HCT116 (cell line): Measurements from ENCODE around the gene POU3F1. TPM values are rescaled to one million over a fixed set of nuclear protein-coding genes. Genes with fewer than 3 reads are reported as not detected.

Source experiments
- ATAC-seq: fragments of 200-7000 bp; cut with Tn5 transposase; 2 replicates; pipeline ENCODE4 v1.9.1; 2020; ENCODE audit warnings: mild to moderate bottlenecking, moderate library complexity
- BruUV-seq: library from RNA; stranded (reverse); fragments of 400-500 nt; replicated peaks from 2 replicates; lab custom pipeline; 2021; lab: Mats Ljungman, UMichigan
- CTCF ChIA-PET: fragments of 300-600 bp; sonication (Branson Sonifier 250); formaldehyde crosslinking; loops from one replicate; lab custom pipeline; 2021; ENCODE audit warnings: antibody characterized with exemption; lab: Charles Lee
- POLR2A ChIA-PET: fragments of 300-600, 350-600 bp; sonication (Branson Sonifier 250); formaldehyde crosslinking; loops from one replicate; lab custom pipeline; 2021; ENCODE audit warnings: antibody characterized with exemption; lab: Charles Lee
- RAD21 ChIA-PET, 2 experiments: fragments of 300-600 bp; sonication (Branson Sonifier 250); formaldehyde crosslinking; loops; one replicate each; lab custom pipeline; 2023; ENCODE audit warnings: low total read pairs in 2 of 2; ENCODE audit not compliant: uncharacterized antibody in 2 of 2, unreplicated experiment in 2 of 2, low non-redundant PET in 1 of 2; lab: Charles Lee
- DNase-seq: peaks from one replicate; pipeline ENCODE4 v3.0.0-alpha.2; 2010; ENCODE audit warnings: low read depth, low spot score
- H2AFZ ChIP-seq: fragments of 200-600 bp; shearing (Covaris generic), sonication (generic); 2 replicates; pipeline ENCODE4 v1.6.1; 2017; ENCODE audit warnings: low read depth, mixed run types, mixed read lengths, antibody characterized with exemption, low read length; ENCODE audit not compliant: poor library complexity, severe bottlenecking
- H3K27ac ChIP-seq: 2 replicates; pipeline ENCODE4 v1.5.1; 2012; ENCODE audit warnings: low read depth, low read length
- H3K27me3 ChIP-seq: fragments of 200-600 bp; sonication (generic); 2 replicates; pipeline ENCODE4 v1.6.1; 2016; ENCODE audit warnings: mixed run types, low read length, mixed read lengths; ENCODE audit not compliant: insufficient read depth
- H3K36me3 ChIP-seq, 2 experiments: fragments of 200-500 bp in 1 of 2; fragments of 200-600 bp in 1 of 2; sonication (Bioruptor generic) in 1 of 2; sonication (generic) in 1 of 2; 2 replicates each; pipeline versions ENCODE4 v1.5.1 to v1.6.1; 2014 to 2016; ENCODE audit warnings: low read length in 2 of 2, inconsistent platforms in 1 of 2, mixed read lengths in 1 of 2, mixed run types in 1 of 2; ENCODE audit not compliant: insufficient read depth in 2 of 2, control insufficient read depth in 1 of 2
- H3K4me1 ChIP-seq, 2 experiments: fragments of 200-600 bp in 1 of 2; sonication (generic) in 1 of 2; 2 replicates each; pipeline versions ENCODE4 v1.5.1 to v1.6.1; 2012 to 2017; ENCODE audit warnings: low read length in 2 of 2, inconsistent platforms in 1 of 2, mild to moderate bottlenecking in 1 of 2, mixed read lengths in 1 of 2, mixed run types in 1 of 2, moderate library complexity in 1 of 2; ENCODE audit not compliant: insufficient read depth in 2 of 2, control insufficient read depth in 1 of 2
- H3K4me2 ChIP-seq: fragments of 200-600 bp; sonication (generic); 2 replicates; pipeline ENCODE4 v1.6.1; 2017; ENCODE audit warnings: mixed run types, low read length, mixed read lengths
- H3K4me3 ChIP-seq, 2 experiments: fragments of 200-600 bp in 1 of 2; sonication (generic) in 1 of 2; replicated peaks in 1 of 2; 2 replicates each; pipeline ENCODE4 v1.5.1; 2011 to 2016; ENCODE audit warnings: low read length in 2 of 2, control low read depth in 1 of 2, low read depth in 1 of 2, mild to moderate bottlenecking in 1 of 2, mixed read lengths in 1 of 2, mixed run types in 1 of 2
- H3K79me2 ChIP-seq: fragments of 200-600 bp; sonication (generic); 2 replicates; pipeline ENCODE4 v1.6.1; 2017; ENCODE audit warnings: mild to moderate bottlenecking, mixed run types, low read length, moderate library complexity, mixed read lengths; ENCODE audit not compliant: insufficient read depth
- H3K9ac ChIP-seq: fragments of 200-600 bp; sonication (generic); 2 replicates; pipeline ENCODE4 v1.6.1; 2016; ENCODE audit warnings: low read length, mixed read lengths
- H3K9me2 ChIP-seq: fragments of 200-600 bp; sonication (generic), shearing (Covaris generic); 2 replicates; pipeline ENCODE4 v1.6.1; 2017; ENCODE audit warnings: mixed run types, mild to moderate bottlenecking, moderate library complexity; ENCODE audit not compliant: insufficient read depth
- H3K9me3 ChIP-seq, 2 experiments: fragments of 200-500 bp in 1 of 2; fragments of 200-600 bp in 1 of 2; sonication (Bioruptor generic) in 1 of 2; sonication (generic) in 1 of 2; 2 replicates each; pipeline ENCODE4 v1.6.1; 2014 to 2017; ENCODE audit warnings: low read length in 2 of 2, mixed read lengths in 2 of 2, inconsistent platforms in 1 of 2, low read depth in 1 of 2, mild to moderate bottlenecking in 1 of 2, mixed run types in 1 of 2, moderate library complexity in 1 of 2; ENCODE audit not compliant: control insufficient read depth in 1 of 2, insufficient read depth in 1 of 2
- H4K20me1 ChIP-seq: fragments of 200-600 bp; sonication (generic), shearing (Covaris generic); 2 replicates; pipeline ENCODE4 v1.6.1; 2017; ENCODE audit warnings: mixed run types, mild to moderate bottlenecking, moderate library complexity; ENCODE audit not compliant: insufficient read depth
- CBX3 ChIP-seq: IDR thresholded peaks from 2 replicates; pipeline ENCODE4 v1.6.1; 2012; ENCODE audit warnings: low read depth
- CEBPB ChIP-seq: IDR thresholded peaks from 2 replicates; pipeline ENCODE4 v1.6.1; 2012; ENCODE audit warnings: low read depth
- EZH2 ChIP-seq: fragments of 200-600 bp; sonication (generic); IDR thresholded peaks from 2 replicates; pipeline ENCODE4 v1.6.1; 2017; ENCODE audit warnings: antibody characterized with exemption, mixed run types
- EZH2phosphoT487 ChIP-seq: fragments of 200-600 bp; IDR thresholded peaks from 2 replicates; pipeline ENCODE4 v1.6.1; 2018; ENCODE audit warnings: antibody characterized with exemption, borderline replicate concordance
- FOSL1 ChIP-seq: IDR thresholded peaks from 2 replicates; pipeline ENCODE4 v1.6.1; 2012; ENCODE audit warnings: low read depth
- JUND ChIP-seq: IDR thresholded peaks from 2 replicates; pipeline ENCODE4 v1.6.1; 2012
- POLR2AphosphoS5 ChIP-seq: IDR thresholded peaks from 2 replicates; pipeline ENCODE4 v1.6.1; 2011; ENCODE audit warnings: mild to moderate bottlenecking, low read depth, low read length, moderate library complexity
- RAD21 ChIP-seq: IDR thresholded peaks from 2 replicates; pipeline ENCODE4 v1.6.1; 2012; ENCODE audit warnings: low read depth, mild to moderate bottlenecking
- TCF7L2 ChIP-seq: IDR thresholded peaks from 2 replicates; pipeline ENCODE4 v1.7.0; 2011; ENCODE audit warnings: borderline replicate concordance, inconsistent platforms; ENCODE audit not compliant: insufficient read depth, insufficient read length; ENCODE audit errors: extremely low read depth
- ZBTB33 ChIP-seq: IDR thresholded peaks from 2 replicates; pipeline ENCODE4 v1.6.1; 2011; ENCODE audit warnings: mild to moderate bottlenecking, low read length, moderate library complexity; ENCODE audit not compliant: insufficient replicate concordance; ENCODE audit errors: extremely low read depth
- ZNF274 ChIP-seq: fragments of 200-500 bp; sonication (Bioruptor generic); IDR thresholded peaks from 2 replicates; pipeline ENCODE4 v1.6.1; 2014; ENCODE audit warnings: mild to moderate bottlenecking, low read depth, low read length, inconsistent platforms
- intact Hi-C: fragments of 100-400 bp; cut with micrococcal nuclease; formaldehyde crosslinking; loops from 2 replicates; pipeline ENCODE4 v1.10.0; 2022
- total RNA-seq: library from RNA; stranded (reverse); gene quantifications from one replicate; pipeline ENCODE4 v1.2.1, GENCODE V29; 2021; ENCODE audit not compliant: unreplicated experiment
- TF ChIP-seq, protein P1 (sequence below), 3 experiments: fragments of 200-600 bp in 1 of 3; sonication (generic) in 1 of 3; IDR thresholded peaks in 2 of 3; conservative IDR thresholded peaks in 1 of 3; 2 replicates each; pipeline ENCODE4 v1.5.1; 2012 to 2017; ENCODE audit warnings: low read depth in 2 of 3, low read length in 2 of 3, antibody characterized with exemption in 1 of 3, borderline replicate concordance in 1 of 3, control low read depth in 1 of 3, mild to moderate bottlenecking in 1 of 3, mixed read lengths in 1 of 3, mixed run types in 1 of 3, moderate library complexity in 1 of 3; ENCODE audit not compliant: insufficient read depth in 1 of 3

POU3F1 gene
- total RNA-seq, 1 experiment from 2014 or later, result not detected

- ATAC-seq (no peak), DNase-seq (no peak)
- Histone ChIP-seq H3K27me3 (no peaks in the 10 kb centered on the region), H3K9me3 (no peaks in the 10 kb centered on the region), H2AFZ (no peak overlapping the region), H4K20me1 (no peaks in the 10 kb centered on the region), H3K27ac (no peak overlapping the region), H3K4me1 (peaks cover 0 to 21% of the 10 kb centered on the region in 2 experiments; a peak in 1 of 4 replicates), H3K79me2 (no peaks in the 10 kb centered on the region), H3K4me3 (no peak overlapping the region), H3K9me2 (no peaks in the 10 kb centered on the region), H3K9ac (no peak overlapping the region), H3K4me2 (no peak overlapping the region), H3K36me3 (no peaks in the 10 kb centered on the region)
- no TSS peak for BruUV-seq
- POLR2A ChIA-PET, result no interaction called here
- intact Hi-C loops, result no loop called here
- RAD21 ChIA-PET, result no interaction called here
- TF ChIP-seq FOSL1, result no peak
- no peak for TF ChIP-seq CBX3
- TF ChIP-seq ZNF274, result no peak
- TF ChIP-seq RAD21, result no peak
- TF ChIP-seq, protein P1, sequence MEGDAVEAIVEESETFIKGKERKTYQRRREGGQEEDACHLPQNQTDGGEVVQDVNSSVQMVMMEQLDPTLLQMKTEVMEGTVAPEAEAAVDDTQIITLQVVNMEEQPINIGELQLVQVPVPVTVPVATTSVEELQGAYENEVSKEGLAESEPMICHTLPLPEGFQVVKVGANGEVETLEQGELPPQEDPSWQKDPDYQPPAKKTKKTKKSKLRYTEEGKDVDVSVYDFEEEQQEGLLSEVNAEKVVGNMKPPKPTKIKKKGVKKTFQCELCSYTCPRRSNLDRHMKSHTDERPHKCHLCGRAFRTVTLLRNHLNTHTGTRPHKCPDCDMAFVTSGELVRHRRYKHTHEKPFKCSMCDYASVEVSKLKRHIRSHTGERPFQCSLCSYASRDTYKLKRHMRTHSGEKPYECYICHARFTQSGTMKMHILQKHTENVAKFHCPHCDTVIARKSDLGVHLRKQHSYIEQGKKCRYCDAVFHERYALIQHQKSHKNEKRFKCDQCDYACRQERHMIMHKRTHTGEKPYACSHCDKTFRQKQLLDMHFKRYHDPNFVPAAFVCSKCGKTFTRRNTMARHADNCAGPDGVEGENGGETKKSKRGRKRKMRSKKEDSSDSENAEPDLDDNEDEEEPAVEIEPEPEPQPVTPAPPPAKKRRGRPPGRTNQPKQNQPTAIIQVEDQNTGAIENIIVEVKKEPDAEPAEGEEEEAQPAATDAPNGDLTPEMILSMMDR (IDR thresholded peaks at IDR 0.05 in 2 of 3, conservative IDR thresholded peaks at IDR 0.05 in 1 of 3; ENCODE audit: borderline replicate concordance in 1 of 3, insufficient read depth in 1 of 3, low read depth in 2 of 3, low read length in 2 of 3), result no peak
- no peak for TF ChIP-seq CEBPB
- TF ChIP-seq TCF7L2, result no peak
- TF ChIP-seq POLR2AphosphoS5, result no peak
- TF ChIP-seq ZBTB33, result no peak
- no peak for TF ChIP-seq EZH2phosphoT487
- no peak for TF ChIP-seq EZH2
- no peak for TF ChIP-seq JUND
- CTCF ChIA-PET, result no interaction called here
Observed at GRCh38 chr1:38043036-38043747, 3.4 kb downstream of the POU3F1 start.
